KMS-11 (cell line): Measurements from ENCODE around the gene TANC1.

Experiments
- H2AFZ ChIP-seq: fragments of 200-600 bp; sonication (generic); 2 replicates; pipeline ENCODE4 v1.6.1; 2016; ENCODE audit warnings: antibody characterized with exemption, mixed run types, low read depth
- H3K27ac ChIP-seq: fragments of 200-600 bp; sonication (generic); 2 replicates; pipeline ENCODE4 v1.6.1; 2016; ENCODE audit warnings: mild to moderate bottlenecking, mixed run types
- H3K27me3 ChIP-seq: fragments of 200-600 bp; sonication (generic); 2 replicates; pipeline ENCODE4 v1.6.1; 2017; ENCODE audit warnings: mild to moderate bottlenecking, low read depth, mixed run types, moderate library complexity; ENCODE audit not compliant: insufficient read depth
- H3K36me3 ChIP-seq: fragments of 200-600 bp; sonication (generic); 2 replicates; pipeline ENCODE4 v1.6.1; 2017; ENCODE audit warnings: mild to moderate bottlenecking, mixed run types; ENCODE audit not compliant: insufficient read depth
- H3K4me1 ChIP-seq: fragments of 200-600 bp; sonication (generic); 2 replicates; pipeline ENCODE4 v1.6.1; 2016; ENCODE audit warnings: mild to moderate bottlenecking, low read depth, mixed run types; ENCODE audit not compliant: poor library complexity, severe bottlenecking
- H3K4me2 ChIP-seq: fragments of 200-600 bp; sonication (generic); 2 replicates; pipeline ENCODE4 v1.7.0; 2016; ENCODE audit warnings: mild to moderate bottlenecking, mixed run types
- H3K4me3 ChIP-seq: fragments of 200-600 bp; sonication (generic); IDR thresholded peaks from 2 replicates; pipeline ENCODE4 v1.6.1; 2017; ENCODE audit warnings: low read depth, low read length, mixed read lengths; ENCODE audit not compliant: insufficient read depth
- H3K79me2 ChIP-seq: fragments of 200-600 bp; sonication (generic); 2 replicates; pipeline ENCODE4 v1.6.1; 2016; ENCODE audit warnings: low read depth, mixed run types; ENCODE audit not compliant: insufficient read depth
- H3K9ac ChIP-seq: fragments of 200-600 bp; sonication (generic); 2 replicates; pipeline ENCODE4 v1.6.1; 2016; ENCODE audit warnings: mild to moderate bottlenecking, mixed run types
- H4K20me1 ChIP-seq: fragments of 200-600 bp; sonication (generic); 2 replicates; pipeline ENCODE4 v1.6.1; 2016; ENCODE audit warnings: mild to moderate bottlenecking, mixed run types; ENCODE audit not compliant: insufficient read depth
- CTCF ChIP-seq: fragments of 200-600 bp; sonication (generic); conservative IDR thresholded peaks from 2 replicates; pipeline ENCODE4 v1.6.1; 2017; ENCODE audit warnings: low read depth, mild to moderate bottlenecking, antibody characterized with exemption, low read length, moderate library complexity, mixed read lengths

TANC1 gene

GRCh38 chr2:158923641-158924040, 44.8 kb upstream of the TANC1 start:
- peaks cover 20% of the 10 kb centered on the region for H3K4me1 ChIP-seq
- no peak overlapping the region for H3K27ac ChIP-seq
- H3K9ac ChIP-seq: no peak overlapping the region
- H3K4me2 ChIP-seq: no peak overlapping the region
- no peak overlapping the region for H3K4me3 ChIP-seq
- no peak for TF ChIP-seq CTCF
- H3K27me3 ChIP-seq: no peaks in the 10 kb centered on the region
- H2AFZ ChIP-seq: no peak overlapping the region
- H3K79me2 ChIP-seq: no peaks in the 10 kb centered on the region
- no peaks in the 10 kb centered on the region for H4K20me1 ChIP-seq
- no peaks in the 10 kb centered on the region for H3K36me3 ChIP-seq

- Histone ChIP-seq H3K27ac (no peak overlapping the region), H2AFZ (peak overlapping the region; percentile 5; the same call in 1 of the 2 replicates), H3K4me2 (peak overlapping the region; percentile 38), H3K4me3 (peak overlapping the region; percentile 66), H3K27me3 (no peaks in the 10 kb centered on the region), H3K9ac (no peak overlapping the region), H3K79me2 (no peaks in the 10 kb centered on the region), H3K4me1 (peaks cover 12% of the 10 kb centered on the region), H3K36me3 (no peaks in the 10 kb centered on the region), H4K20me1 (no peaks in the 10 kb centered on the region)
- TF ChIP-seq CTCF: no peak
These were observed 41.9 kb upstream of the TANC1 start for GRCh38 chr2:158926478-158926948.

- Histone ChIP-seq H4K20me1 (no peaks in the 10 kb centered on the region), H3K4me1 (peaks cover 12% of the 10 kb centered on the region), H2AFZ (no peak overlapping the region), H3K27me3 (no peaks in the 10 kb centered on the region), H3K9ac (no peak overlapping the region), H3K27ac (no peak overlapping the region), H3K79me2 (no peaks in the 10 kb centered on the region), H3K4me2 (no peak overlapping the region), H3K4me3 (no peak overlapping the region), H3K36me3 (no peaks in the 10 kb centered on the region)
- TF ChIP-seq CTCF: no peak
These were observed 39.9 kb upstream of the TANC1 start for GRCh38 chr2:158928515-158928914.

- Histone ChIP-seq H3K4me2 (no peak overlapping the region), H2AFZ (no peak overlapping the region), H4K20me1 (no peaks in the 10 kb centered on the region), H3K36me3 (no peaks in the 10 kb centered on the region), H3K27me3 (no peaks in the 10 kb centered on the region), H3K27ac (no peak overlapping the region), H3K9ac (no peak overlapping the region), H3K4me3 (no peak overlapping the region), H3K79me2 (no peaks in the 10 kb centered on the region), H3K4me1 (peaks cover 12% of the 10 kb centered on the region)
- TF ChIP-seq CTCF: no peak
These were observed 39.5 kb upstream of the TANC1 start for GRCh38 chr2:158928965-158929364.

- no peaks in the 10 kb centered on the region for H3K36me3 ChIP-seq
- H3K4me3 ChIP-seq: no peak overlapping the region
- H4K20me1 ChIP-seq: no peaks in the 10 kb centered on the region
- no peak overlapping the region for H3K27ac ChIP-seq
- no peaks in the 10 kb centered on the region for H3K27me3 ChIP-seq
- peaks cover 7% of the 10 kb centered on the region for H3K4me1 ChIP-seq
- H3K79me2 ChIP-seq: no peaks in the 10 kb centered on the region
- no peak overlapping the region for H3K4me2 ChIP-seq
- no peak overlapping the region for H3K9ac ChIP-seq
- TF ChIP-seq CTCF: no peak
- H2AFZ ChIP-seq: no peak overlapping the region
These were observed 36.9 kb upstream of the TANC1 start for GRCh38 chr2:158931572-158931971.
